Upper lobe of right lung (tissue), 1 donor: ENCODE measurements around the gene RHOU. TPM values are rescaled to one million over a fixed set of nuclear protein-coding genes. Genes with fewer than 3 reads are reported as not detected.

Experiments used
- ATAC-seq: fragments of 200-7000 bp; cut with Tn5 transposase; one replicate; pipeline ENCODE4 v1.9.1; 2020; ENCODE audit warnings: mild to moderate bottlenecking, moderate library complexity
- DNase-seq: peaks from one replicate; pipeline ENCODE4 v3.0.0-alpha.2; 2020
- H3K27ac ChIP-seq: fragments of 200-600 bp; one replicate; pipeline ENCODE4 v1.8.0; 2022
- H3K27me3 ChIP-seq: fragments of 200-600 bp; one replicate; pipeline ENCODE4 v1.8.0; 2022; ENCODE audit warnings: mild to moderate bottlenecking
- H3K36me3 ChIP-seq: fragments of 200-600 bp; one replicate; pipeline ENCODE4 v1.8.0; 2022
- H3K4me1 ChIP-seq: fragments of 200-600 bp; one replicate; pipeline ENCODE4 v1.8.0; 2022
- H3K4me3 ChIP-seq: fragments of 200-600 bp; one replicate; pipeline ENCODE4 v1.8.0; 2022; ENCODE audit warnings: mild to moderate bottlenecking
- H3K9me3 ChIP-seq: fragments of 200-600 bp; one replicate; pipeline ENCODE4 v1.8.0; 2022
- CTCF ChIP-seq: fragments of 200-600 bp; IDR thresholded peaks from one replicate; pipeline ENCODE4 v1.8.0; 2022; ENCODE audit warnings: antibody characterized with exemption
- intact Hi-C: fragments of 100-400 bp; cut with DNase I; formaldehyde crosslinking; loops from one replicate; pipeline ENCODE4 v1.11.0; 2022
- total RNA-seq: library from RNA; stranded (reverse); fragmentation: NEBNext Ultra II Directional; extraction: Animal tissue kit (Norgen Biotek cat#: 25700); gene quantifications from one replicate; pipeline ENCODE4 v1.2.1, GENCODE V29; 2021
- donor health status: DM: no; HTN: yes; CAD: no; lungs with severe emphysema.

The RHOU gene
- total RNA-seq, 1 donor from 2014 or later = 21.0 TPM

DNA sequence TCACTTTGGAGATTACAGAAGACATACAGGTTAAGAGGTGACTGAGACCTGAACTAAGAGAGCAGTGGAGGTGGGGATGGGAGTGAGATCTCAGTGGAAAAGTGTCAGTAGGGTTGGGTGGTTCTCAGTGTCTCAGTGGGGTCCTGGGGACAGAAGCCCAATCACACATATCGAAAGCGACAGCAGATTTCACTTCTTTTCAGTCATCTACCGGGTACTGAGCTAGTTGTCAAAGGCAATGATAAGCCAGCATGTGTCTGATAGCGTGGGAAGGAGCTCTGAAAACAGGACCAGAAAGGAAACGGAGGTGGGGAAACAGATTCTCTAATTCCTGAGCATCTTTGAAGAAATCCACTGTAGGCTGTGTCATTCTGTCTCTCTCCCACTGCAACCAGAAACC lies 59.5 kb downstream of the RHOU start:
- H3K27me3 ChIP-seq = no peaks in the 10 kb centered on the region
- no peak for DNase-seq
- peaks cover 6% of the 10 kb centered on the region for H3K4me1 ChIP-seq
- no peak for TF ChIP-seq CTCF
- no peaks in the 10 kb centered on the region for H3K9me3 ChIP-seq
- intact Hi-C loops = no loop called here
- no peak overlapping the region for H3K27ac ChIP-seq
- no peak for ATAC-seq
- no peaks in the 10 kb centered on the region for H3K36me3 ChIP-seq
- no peak overlapping the region for H3K4me3 ChIP-seq

DNA sequence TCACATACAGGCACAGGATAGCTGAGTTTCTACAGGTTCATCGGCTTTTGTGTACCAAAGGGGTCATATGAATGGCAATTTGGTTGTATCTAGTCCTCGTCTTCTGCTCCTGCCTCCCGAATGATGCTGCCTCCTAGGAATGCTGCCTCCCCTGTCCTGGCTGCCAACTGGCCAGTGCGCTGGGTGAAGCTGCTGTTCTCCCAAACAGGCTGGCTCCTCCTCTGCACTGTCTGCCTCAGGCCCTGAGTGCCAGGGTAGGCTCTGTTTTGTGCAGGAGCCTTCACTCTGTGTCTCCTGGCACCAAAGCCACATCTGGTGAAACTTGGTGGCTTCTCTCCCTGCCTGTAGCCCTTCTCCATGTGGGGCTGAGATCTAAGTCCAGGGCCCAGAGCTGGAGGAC lies 60.3 kb downstream of the RHOU start:
- ATAC-seq (no peak), DNase-seq (no peak)
- no peaks in the 10 kb centered on the region for H3K36me3 ChIP-seq
- intact Hi-C loops = no loop called here
- H3K4me3 ChIP-seq = no peak overlapping the region
- no peak overlapping the region for H3K27ac ChIP-seq
- H3K4me1 ChIP-seq = peaks cover 6% of the 10 kb centered on the region
- no peaks in the 10 kb centered on the region for H3K9me3 ChIP-seq
- no peaks in the 10 kb centered on the region for H3K27me3 ChIP-seq
- TF ChIP-seq CTCF = no peak

Other genes with a start within 250 kb of the RHOU start
- gene RNF187, start 248.1 kb upstream of the RHOU start, total RNA-seq = 88.8 TPM